Smooth muscle cell (in vitro differentiated cells): ENCODE results near the gene PDE1A. TPM values are rescaled to one million over a fixed set of nuclear protein-coding genes. Genes with fewer than 3 reads are reported as not detected.

Experiments
- DNase-seq: peaks from one replicate; lab custom pipeline; 2025; ENCODE audit not compliant: unreplicated experiment; lab: John Stamatoyannopoulos, UW
- H2AFZ ChIP-seq: fragments of 200-600 bp; sonication (generic); 2 replicates; pipeline ENCODE4 v1.6.0; 2016; ENCODE audit warnings: antibody characterized with exemption, low read depth, mild to moderate bottlenecking
- H3F3A ChIP-seq: fragments of 200-600 bp; sonication (generic); 2 replicates; pipeline ENCODE4 v1.6.0; 2017; ENCODE audit warnings: antibody characterized with exemption, low read depth
- H3K27ac ChIP-seq: fragments of 200-600 bp; sonication (generic); 2 replicates; pipeline ENCODE4 v1.5.1; 2016; ENCODE audit warnings: low read depth, mild to moderate bottlenecking
- H3K27me3 ChIP-seq: fragments of 200-600 bp; sonication (generic); 2 replicates; pipeline ENCODE4 v1.6.1; 2016; ENCODE audit warnings: low read depth, mild to moderate bottlenecking
- H3K36me3 ChIP-seq: fragments of 200-600 bp; sonication (generic); 2 replicates; pipeline ENCODE4 v1.5.1; 2016; ENCODE audit warnings: low read depth
- H3K4me1 ChIP-seq: fragments of 200-600 bp; sonication (generic); 2 replicates; pipeline ENCODE4 v1.5.1; 2016; ENCODE audit warnings: low read depth
- H3K4me2 ChIP-seq: fragments of 200-600 bp; sonication (generic); 2 replicates; pipeline ENCODE4 v1.6.0; 2016; ENCODE audit warnings: mild to moderate bottlenecking
- H3K4me3 ChIP-seq: fragments of 200-600 bp; sonication (generic); 2 replicates; pipeline ENCODE4 v1.5.1; 2016; ENCODE audit warnings: mild to moderate bottlenecking
- H3K79me2 ChIP-seq: fragments of 200-600 bp; sonication (generic); 2 replicates; pipeline ENCODE4 v1.6.0; 2016; ENCODE audit warnings: low read depth, mild to moderate bottlenecking
- H3K9ac ChIP-seq: fragments of 200-600 bp; sonication (generic); 2 replicates; pipeline ENCODE4 v1.6.0; 2016; ENCODE audit warnings: low read depth
- H3K9me3 ChIP-seq: fragments of 200-600 bp; sonication (generic); replicated peaks from 2 replicates; pipeline ENCODE4 v1.5.1; 2016; ENCODE audit warnings: low read depth
- H4K20me1 ChIP-seq: fragments of 200-600 bp; sonication (generic); 2 replicates; pipeline ENCODE4 v1.6.0; 2016; ENCODE audit warnings: low read depth
- WGBS: methylation state at CpG from one replicate; pipeline ENCODE4 v1.1.7; 2016; ENCODE audit warnings: low lambda C conversion rate; 5-methylcytosine and 5-hydroxymethylcytosine counted together
- polyA plus RNA-seq: library from polyadenylated mRNA; unstranded; fragments of >200 nt; fragmentation: Nextera tagmentation; extraction: Ambion mirVana; gene quantifications from 2 replicates; pipeline ENCODE4 v1.2.1, GENCODE V29; 2016
- total RNA-seq: library from RNA; depleted of rRNA; stranded (reverse); fragments of >200 nt; gene quantifications from 2 replicates; pipeline ENCODE4 v1.2.3, GENCODE V29; 2014
- TF ChIP-seq, protein P1 (sequence below): fragments of 200-600 bp; sonication (generic); IDR thresholded peaks from 2 replicates; pipeline ENCODE4 v1.5.1; 2017; ENCODE audit warnings: borderline replicate concordance, mild to moderate bottlenecking, antibody characterized with exemption; ENCODE audit not compliant: insufficient read depth, poor library complexity, severe bottlenecking

Gene PDE1A
- total and polyA plus RNA-seq, 2 experiments from 2014 or later, result 0.58 to 0.96 TPM

DNA sequence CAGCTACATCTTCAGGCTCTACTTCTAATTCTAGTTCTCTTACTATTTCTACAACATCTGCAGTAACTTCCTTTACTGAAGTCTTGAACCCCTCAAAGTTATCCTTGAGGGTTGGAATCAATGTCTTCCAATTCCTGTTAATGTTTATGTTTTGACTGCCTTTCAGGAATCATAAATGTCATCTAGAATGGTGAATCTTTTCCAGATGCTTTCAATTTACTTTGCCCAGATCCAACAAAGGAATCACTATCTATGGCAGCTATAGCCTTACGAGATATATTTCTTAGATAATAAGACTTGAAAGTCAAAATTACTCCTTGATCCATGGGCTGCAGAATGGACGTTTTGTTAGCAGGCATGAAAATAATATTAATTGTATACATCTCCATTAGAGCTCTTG is 123.9 kb downstream of the PDE1A start:
- Histone ChIP-seq H3K4me1 (no peaks in the 10 kb centered on the region), H4K20me1 (no peaks in the 10 kb centered on the region), H3K9ac (no peak overlapping the region), H3K4me2 (peak overlapping the region; percentile 59), H3K27ac (no peak overlapping the region), H2AFZ (no peak overlapping the region), H3K79me2 (no peaks in the 10 kb centered on the region), H3F3A (no peaks in the 10 kb centered on the region), H3K27me3 (no peaks in the 10 kb centered on the region), H3K36me3 (no peaks in the 10 kb centered on the region), H3K9me3 (no peaks in the 10 kb centered on the region), H3K4me3 (no peak overlapping the region)
- WGBS, result 65% methylated on average over 2 of the region's 2 CpGs
- TF ChIP-seq, protein P1, sequence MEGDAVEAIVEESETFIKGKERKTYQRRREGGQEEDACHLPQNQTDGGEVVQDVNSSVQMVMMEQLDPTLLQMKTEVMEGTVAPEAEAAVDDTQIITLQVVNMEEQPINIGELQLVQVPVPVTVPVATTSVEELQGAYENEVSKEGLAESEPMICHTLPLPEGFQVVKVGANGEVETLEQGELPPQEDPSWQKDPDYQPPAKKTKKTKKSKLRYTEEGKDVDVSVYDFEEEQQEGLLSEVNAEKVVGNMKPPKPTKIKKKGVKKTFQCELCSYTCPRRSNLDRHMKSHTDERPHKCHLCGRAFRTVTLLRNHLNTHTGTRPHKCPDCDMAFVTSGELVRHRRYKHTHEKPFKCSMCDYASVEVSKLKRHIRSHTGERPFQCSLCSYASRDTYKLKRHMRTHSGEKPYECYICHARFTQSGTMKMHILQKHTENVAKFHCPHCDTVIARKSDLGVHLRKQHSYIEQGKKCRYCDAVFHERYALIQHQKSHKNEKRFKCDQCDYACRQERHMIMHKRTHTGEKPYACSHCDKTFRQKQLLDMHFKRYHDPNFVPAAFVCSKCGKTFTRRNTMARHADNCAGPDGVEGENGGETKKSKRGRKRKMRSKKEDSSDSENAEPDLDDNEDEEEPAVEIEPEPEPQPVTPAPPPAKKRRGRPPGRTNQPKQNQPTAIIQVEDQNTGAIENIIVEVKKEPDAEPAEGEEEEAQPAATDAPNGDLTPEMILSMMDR, result no peak
- DNase-seq, result no peak

- TF ChIP-seq, protein P1, result no peak
- Histone ChIP-seq H3K79me2 (no peaks in the 10 kb centered on the region), H2AFZ (no peak overlapping the region), H3K4me3 (no peak overlapping the region), H3F3A (no peaks in the 10 kb centered on the region), H3K27ac (peak overlapping the region; percentile 15), H3K4me2 (peak overlapping the region; percentile 59), H4K20me1 (no peaks in the 10 kb centered on the region), H3K9me3 (no peaks in the 10 kb centered on the region), H3K27me3 (no peaks in the 10 kb centered on the region), H3K36me3 (no peaks in the 10 kb centered on the region), H3K9ac (no peak overlapping the region), H3K4me1 (no peaks in the 10 kb centered on the region)
- 24% methylated on average over 3 of the region's 3 CpGs for WGBS
- DNase-seq, result no peak
Measured at GRCh38 chr2:182302174-182302573, 124.7 kb downstream of the PDE1A start.

DNA sequence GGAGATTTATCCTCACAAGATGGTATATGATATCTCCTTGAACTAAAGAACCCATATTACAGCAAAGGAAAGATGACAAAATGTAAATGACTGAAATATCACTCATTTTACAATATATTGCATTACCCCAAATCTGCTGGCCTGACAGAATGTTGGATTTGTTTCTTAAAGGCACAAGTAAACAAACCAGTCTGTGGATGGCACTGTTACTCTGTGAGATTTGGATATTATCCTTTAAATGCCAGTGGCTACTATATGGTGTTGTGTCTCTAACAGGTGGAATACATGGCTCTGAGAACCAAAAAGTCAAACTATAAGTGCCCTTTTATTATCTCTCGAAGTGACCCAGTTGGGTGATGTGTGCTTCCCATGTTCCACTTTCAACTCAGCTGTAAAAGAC is 125.7 kb downstream of the PDE1A start:
- H3K36me3 ChIP-seq, result no peaks in the 10 kb centered on the region
- TF ChIP-seq, protein P1, result no peak

DNA sequence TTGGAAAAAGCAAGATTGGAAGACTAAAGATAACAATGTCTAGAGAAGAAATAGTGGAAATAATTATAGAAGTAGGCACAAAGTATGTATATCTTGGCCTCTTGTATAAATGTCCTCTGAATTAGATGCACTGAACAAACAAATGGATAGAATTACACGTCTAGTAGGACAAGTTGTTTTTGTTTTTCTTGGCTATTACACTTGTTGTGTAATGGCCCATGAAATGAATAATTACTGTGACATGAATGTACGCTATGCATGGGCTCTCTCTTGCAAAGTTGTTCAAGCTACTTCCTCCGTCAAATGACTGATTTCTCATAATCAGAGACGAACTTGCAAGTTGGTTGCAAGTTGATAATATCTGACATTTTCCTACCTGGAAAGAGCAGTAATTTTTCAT is 126.2 kb downstream of the PDE1A start:
- Histone ChIP-seq H3K79me2 (no peaks in the 10 kb centered on the region), H2AFZ (no peak overlapping the region), H3K27ac (no peak overlapping the region), H3K9me3 (no peaks in the 10 kb centered on the region), H3K4me1 (no peaks in the 10 kb centered on the region), H3F3A (no peaks in the 10 kb centered on the region), H4K20me1 (no peaks in the 10 kb centered on the region), H3K4me3 (no peak overlapping the region), H3K27me3 (no peaks in the 10 kb centered on the region), H3K36me3 (no peaks in the 10 kb centered on the region), H3K4me2 (no peak overlapping the region), H3K9ac (no peak overlapping the region)
- DNase-seq, result no peak
- 86% methylated on average over 4 of the region's 4 CpGs for WGBS
- TF ChIP-seq, protein P1, result no peak

More for the DNA sequence above, 125.7 kb downstream of the PDE1A start:
- DNase-seq, result no peak
- H3K4me3 ChIP-seq, result no peak overlapping the region
- no peak overlapping the region for H2AFZ ChIP-seq
- no peaks in the 10 kb centered on the region for H3K4me1 ChIP-seq
- H3K27me3 ChIP-seq, result no peaks in the 10 kb centered on the region
- no peaks in the 10 kb centered on the region for H3K9me3 ChIP-seq
- no peaks in the 10 kb centered on the region for H3K79me2 ChIP-seq
- no peak overlapping the region for H3K9ac ChIP-seq
- no peak overlapping the region for H3K4me2 ChIP-seq
- no peak overlapping the region for H3K27ac ChIP-seq
- H3F3A ChIP-seq, result no peaks in the 10 kb centered on the region
- WGBS, result 81% methylated on average over 1 of the region's 1 CpG
- no peaks in the 10 kb centered on the region for H4K20me1 ChIP-seq
